ENCODE measurements around the gene E2F7.

DNA sequence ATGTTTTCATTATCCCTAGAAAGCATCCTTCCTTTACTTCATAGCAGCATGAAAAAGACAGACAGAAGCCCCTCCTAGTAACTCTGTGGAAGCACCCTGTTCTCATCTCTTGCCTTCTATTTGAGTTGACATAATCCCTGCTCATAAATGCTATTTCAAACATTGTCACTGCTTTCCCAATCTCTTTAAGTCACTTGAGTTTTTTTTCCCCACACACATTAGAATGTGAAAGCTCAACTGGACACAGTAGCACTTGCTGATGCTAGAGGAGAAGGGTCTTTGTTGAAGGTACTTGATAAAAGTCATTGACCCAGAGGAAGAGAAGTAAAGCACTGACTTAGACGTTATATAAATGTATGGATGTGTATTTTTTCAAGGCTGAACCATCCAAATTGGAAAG lies 3.0 kb downstream of the E2F7 start:
- TF ChIP-seq, protein P1, sequence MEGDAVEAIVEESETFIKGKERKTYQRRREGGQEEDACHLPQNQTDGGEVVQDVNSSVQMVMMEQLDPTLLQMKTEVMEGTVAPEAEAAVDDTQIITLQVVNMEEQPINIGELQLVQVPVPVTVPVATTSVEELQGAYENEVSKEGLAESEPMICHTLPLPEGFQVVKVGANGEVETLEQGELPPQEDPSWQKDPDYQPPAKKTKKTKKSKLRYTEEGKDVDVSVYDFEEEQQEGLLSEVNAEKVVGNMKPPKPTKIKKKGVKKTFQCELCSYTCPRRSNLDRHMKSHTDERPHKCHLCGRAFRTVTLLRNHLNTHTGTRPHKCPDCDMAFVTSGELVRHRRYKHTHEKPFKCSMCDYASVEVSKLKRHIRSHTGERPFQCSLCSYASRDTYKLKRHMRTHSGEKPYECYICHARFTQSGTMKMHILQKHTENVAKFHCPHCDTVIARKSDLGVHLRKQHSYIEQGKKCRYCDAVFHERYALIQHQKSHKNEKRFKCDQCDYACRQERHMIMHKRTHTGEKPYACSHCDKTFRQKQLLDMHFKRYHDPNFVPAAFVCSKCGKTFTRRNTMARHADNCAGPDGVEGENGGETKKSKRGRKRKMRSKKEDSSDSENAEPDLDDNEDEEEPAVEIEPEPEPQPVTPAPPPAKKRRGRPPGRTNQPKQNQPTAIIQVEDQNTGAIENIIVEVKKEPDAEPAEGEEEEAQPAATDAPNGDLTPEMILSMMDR (IDR thresholded peaks at IDR 0.05; ENCODE audit: low read depth, low read length, poor library complexity, severe bottlenecking), result no peak
- no peak for TF ChIP-seq EZH2phosphoT487 (IDR thresholded peaks at IDR 0.05; ENCODE audit: borderline replicate concordance, low read length)

Data from DOHH2 (cell line).